Dedifferentiated amniotic fluid mesenchymal stem cell (primary cell): ENCODE results near the gene STMN3.
"Not testable (repeated sequence)": the region's sequence is repeated elsewhere in the genome, so short reads cannot be mapped to it uniquely, and the experiment has no call there.

Source experiments
- DNase-seq: peaks from one replicate; pipeline ENCODE4 v3.0.0-alpha.2; 2016; ENCODE audit errors: extremely low spot score

STMN3 gene

DNA sequence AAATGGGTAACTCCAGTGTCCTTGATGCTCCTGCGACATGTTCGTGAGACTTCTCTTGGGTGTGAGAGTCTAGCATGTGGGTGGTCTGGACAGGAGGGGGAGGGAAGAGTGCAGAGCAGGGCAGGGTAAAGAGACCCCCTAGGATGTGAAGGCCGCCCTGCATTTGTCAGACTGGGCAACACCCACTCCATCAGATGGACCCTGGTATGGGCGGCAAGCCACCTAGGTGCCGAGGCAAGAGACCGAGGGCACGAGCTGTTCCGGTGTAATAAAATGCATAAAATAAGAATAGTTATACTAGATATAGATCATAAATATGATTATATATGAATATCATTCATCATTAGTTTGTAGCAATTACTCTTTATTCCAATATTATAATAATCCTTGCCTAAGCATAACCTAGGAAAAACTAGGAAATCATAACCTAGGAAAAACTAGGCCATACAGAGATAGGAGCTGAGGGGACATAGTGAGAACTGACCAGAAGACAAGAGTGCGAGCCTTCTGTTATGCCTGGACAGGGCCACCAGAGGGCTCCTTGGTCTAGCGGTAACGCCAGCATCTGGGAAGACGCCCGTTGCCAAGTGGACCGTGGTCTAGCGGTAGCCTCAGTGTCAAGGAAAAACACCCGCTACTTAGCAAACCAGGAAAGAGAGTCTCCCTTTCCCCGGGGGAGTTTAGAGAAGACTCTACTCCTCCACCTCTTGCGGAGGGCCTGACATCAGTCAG lies 39.2 kb downstream of the STMN3 start:
- not testable (repeated sequence) for DNase-seq

DNA sequence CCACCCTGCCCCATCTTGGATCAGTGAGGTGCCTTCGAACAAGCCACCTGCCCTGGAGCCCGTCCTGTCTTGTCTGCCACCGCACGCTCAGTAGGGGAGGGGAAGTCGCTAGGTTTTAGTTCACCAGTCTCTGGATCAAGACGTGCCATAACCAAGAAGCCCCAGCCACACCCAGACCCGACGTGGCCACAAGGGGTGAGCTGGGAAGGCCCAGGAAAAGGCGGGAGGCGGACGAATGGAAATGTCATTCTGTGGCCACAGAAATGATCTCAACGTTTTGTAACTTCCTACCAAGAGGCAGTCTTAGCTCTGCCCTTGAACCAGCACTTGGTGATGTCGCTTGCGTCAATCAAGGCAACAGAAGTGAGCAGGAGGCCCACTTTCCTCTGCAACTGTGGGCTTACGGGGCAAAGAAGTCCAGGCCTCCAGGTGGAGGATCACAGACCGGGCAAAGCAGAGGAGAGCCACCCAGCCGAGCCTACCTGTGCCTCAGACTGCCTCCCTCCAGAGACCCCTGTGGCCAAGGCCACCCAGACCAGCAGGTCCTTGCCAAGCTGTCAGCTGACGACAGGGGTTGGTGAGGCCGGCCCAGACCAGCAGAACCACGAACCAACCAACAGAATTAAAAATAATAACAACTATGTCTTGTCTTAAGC lies 40.8 kb downstream of the STMN3 start:
- DNase-seq = no peak

DNA sequence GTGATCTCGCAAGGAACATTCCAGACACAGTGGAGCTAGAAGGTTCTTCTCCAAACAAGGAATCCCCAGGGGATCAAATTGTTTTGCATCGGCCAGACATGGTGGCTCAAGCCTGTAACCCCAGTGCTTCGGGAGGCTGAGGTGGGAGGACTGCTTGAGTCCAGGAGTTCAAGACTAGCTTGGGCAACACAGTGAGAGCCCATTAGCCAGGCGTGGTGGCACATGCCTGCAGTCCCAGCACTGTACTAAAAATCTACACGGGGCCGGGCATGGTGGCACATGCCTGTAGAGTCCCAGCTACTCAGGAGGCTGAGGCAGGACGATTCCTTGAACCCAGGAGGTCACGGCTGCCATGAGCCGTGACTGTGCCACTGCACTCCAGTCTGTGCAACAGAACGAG lies 41.6 kb downstream of the STMN3 start:
- DNase-seq = no peak

DNA sequence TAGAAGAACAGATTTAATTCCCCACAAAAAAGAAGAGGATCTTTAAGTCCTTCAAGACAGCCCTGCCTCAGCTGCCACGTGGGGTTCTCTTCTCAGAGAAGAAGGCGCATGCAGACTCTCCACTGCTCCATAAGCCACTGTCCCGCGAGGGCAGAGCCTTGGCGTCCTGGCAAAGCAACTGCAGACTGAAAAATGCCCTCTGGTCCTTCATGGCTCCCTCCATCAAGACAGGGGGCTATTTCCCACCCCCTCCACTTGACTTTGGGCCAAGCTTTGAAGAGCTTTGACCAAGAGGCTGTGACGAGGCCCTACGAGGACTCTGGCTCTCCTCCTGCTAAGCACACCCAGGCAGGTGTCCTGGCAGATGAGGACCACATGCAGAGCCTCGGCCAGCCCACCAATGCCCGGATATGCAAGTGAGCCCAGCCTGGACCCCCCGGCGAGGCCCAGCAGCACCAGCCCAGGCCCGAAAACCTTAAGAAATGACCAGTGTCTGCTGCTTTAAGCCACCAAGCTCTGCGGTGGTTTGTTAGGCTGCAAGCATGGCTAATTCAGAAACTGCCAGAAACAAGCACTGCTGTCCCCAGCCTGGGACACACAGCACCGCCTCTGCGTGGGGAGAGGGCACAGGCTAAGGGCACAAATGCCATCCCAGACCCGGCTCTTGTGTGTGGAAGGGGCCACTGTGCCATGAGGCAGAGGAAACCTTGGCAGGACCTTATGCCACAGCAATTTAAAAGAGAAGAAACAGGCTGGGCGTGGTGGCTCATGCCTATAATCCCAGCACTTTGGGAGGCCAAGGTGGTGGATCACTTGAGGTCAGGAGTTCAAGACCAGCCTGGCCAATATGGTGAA lies 42.4 kb downstream of the STMN3 start:
- DNase-seq = no peak

DNA sequence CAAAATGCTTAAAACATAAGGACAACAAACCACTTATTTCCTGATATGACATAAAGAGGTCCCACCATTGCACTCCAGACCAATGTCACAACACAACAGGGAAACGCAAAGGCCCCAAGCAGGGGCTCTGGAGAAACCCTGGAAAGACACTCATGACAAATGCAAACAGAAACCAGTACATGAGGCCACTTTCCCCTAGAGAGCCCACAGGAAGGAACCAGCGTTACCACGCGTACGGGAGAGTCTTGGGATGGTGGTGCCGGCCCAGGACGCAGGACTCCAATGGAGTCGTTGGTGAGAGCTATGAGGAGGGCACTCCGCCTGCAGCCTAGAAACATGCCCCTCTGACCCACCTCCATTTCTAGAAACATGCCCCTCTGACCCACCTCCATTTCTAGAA lies 46.5 kb downstream of the STMN3 start:
- DNase-seq = no peak

DNA sequence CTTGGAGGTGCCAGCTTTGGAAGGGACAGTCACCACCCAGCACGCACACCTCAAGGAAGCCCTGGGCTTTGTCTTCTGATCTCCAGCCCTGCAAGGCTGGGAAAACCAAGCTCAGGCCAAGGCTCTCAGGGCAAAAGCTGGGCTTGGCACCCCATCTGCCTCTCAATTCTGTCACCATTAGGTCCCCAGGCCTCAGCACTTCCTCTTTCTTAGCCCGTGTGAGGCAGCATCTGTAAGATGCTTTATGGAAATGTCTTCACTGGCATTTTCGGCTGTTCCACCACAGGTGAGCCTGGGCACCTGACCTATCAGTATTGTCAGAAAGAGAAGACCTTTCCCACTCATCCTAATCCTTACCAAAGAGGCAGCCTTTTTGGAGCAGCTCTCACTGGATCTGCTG lies 50.9 kb downstream of the STMN3 start:
- no peak for DNase-seq

DNA sequence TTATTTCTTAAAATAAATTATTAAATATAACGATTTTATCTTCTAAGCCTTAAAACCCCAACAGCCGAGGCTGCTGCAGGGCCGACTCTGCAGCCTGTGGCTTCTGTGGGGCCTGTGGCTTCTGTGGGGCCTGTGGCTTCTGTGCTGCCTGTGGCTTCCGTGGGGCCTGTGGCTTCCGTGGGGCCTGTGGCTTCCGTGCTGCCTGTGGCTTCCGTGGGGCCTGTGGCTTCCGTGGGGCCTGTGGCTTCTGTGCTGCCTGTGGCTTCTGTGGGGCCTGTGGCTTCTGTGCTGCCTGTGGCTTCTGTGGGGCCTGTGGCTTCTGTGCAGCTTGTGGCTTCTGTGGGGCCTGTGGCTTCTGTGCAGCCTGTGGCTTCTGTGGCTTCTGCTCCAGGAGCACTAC lies 51.5 kb downstream of the STMN3 start:
- not testable (repeated sequence) for DNase-seq

DNA sequence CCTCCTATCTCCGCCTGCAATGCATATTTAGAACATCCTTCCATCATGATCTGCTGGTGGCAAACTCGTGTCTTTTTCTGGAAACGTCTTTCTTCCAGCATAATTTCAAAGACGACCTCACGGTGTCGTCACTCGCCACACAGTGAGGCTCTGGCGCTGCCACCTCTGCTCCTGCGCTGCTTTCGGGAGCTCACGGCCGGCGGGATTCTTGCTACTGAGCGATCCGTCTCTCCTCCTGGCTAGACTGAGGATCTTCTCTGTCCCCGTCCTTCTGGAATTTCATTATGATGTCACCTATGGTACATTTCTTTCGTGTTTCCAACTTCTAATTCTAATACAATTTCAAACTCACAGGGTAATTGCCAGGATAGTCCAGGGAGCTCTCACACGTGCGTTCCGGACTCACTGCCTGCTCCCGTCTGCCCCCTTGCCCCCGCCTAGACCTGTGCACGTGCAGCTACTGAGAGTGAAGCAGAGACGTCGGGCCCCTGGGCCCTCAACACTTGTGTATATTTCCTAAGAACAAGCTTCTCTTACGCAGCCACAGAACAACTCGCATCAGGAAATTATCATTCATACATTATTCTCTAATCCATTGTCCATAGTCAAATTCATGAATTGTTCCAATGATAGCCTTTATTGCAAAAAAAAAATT lies 53.7 kb downstream of the STMN3 start:
- no peak for DNase-seq

DNA sequence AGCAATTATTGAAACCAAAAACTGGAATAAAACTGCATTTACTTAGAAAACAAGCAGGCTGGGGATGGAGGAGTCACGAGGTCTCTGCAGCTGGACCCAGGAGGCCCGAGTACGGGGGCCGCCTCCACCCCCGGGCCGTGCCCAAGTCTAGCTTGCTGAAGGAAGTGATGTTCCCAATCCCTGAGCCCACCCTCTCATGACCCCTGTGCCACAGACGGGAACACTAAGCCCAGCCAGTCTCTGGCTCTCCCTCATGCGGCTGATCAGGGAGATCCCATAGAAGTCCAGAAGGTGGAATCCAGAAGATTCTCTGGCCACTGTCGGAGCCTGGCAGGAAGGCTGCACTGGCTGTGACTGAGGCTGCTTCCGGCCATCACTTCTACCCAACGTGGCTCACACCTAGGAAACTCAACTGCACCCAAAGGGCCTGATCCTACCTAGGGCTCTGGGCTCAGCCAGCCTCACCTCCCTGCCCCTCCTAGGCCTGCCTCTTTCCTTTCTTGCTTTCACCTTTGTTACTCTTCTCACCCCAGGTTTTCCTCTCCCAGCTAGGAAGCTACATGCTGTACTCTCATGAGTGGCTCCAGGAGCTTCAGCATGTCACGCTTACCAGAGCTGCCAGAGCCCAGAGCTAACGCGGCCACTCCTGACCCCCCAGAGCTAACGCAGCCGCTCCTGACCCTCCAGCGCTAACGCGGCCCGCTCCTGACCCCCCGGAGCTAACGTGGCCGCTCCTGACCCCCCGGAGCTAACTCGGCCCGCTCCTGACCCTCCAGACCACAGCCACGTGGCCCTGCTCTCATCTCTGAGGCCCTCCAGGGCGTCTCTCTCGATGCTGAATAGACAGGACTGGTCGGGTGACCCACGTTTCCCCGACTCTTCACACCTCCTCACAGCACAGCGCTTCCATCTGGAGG lies 54.5 kb downstream of the STMN3 start:
- no peak for DNase-seq

DNA sequence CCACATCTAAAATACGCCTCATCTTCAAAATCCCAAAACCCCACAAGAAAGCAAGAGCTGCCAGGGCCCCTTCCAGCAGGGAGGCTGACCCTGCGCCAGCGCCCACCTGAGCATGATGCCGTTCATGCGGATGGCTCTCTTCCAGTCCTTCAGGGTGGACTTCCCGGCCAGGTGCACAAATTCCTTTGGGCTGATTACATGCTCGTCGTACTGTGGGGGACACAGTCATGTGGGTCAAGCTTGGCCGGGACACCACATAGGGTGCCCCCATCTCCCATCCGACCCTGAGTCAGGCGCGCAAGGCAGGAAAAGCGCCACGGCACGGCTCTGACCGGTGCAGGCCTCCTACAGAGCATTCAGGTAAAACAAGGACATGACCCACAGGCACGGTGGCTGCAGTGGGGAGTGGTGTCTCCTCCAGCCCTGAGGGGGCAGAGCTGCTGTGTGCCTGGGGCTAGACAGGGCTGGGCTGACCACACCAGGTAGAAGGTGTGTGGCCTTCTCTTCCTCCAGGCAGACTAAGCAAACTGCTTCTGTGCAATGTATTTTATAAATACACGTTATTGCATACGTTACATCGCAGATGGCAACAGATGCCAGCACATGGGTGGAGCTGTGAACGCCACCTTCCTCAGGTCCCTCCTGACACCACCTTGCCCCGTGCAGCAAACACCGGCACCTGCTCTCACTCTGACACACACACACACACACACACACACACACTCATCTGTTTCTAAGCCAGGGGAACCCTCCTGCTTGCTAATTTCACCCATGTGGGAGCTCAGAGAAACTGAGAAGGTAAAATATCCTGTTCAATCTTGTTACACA lies 55.4 kb downstream of the STMN3 start:
- no peak for DNase-seq

DNA sequence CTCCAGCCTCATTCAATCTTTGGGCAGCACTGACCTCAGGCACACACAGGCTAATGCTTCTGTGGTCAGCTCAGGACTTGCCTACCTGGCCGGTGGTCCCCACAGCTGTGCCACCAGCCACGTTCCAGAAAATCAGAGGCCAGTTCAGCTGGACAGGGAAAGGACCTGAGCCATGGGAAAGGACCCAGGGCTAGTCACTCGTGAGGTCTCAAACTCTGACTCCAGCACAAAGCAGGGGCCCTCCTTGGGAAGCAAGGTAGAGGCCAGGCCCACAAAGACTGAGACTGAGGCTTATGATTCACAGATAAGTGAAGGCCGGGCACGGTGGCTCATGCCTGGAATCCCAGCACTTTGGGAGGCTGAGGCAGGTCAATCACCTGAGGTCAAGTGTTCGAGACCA lies 56.8 kb downstream of the STMN3 start:
- DNase-seq = no peak

DNA sequence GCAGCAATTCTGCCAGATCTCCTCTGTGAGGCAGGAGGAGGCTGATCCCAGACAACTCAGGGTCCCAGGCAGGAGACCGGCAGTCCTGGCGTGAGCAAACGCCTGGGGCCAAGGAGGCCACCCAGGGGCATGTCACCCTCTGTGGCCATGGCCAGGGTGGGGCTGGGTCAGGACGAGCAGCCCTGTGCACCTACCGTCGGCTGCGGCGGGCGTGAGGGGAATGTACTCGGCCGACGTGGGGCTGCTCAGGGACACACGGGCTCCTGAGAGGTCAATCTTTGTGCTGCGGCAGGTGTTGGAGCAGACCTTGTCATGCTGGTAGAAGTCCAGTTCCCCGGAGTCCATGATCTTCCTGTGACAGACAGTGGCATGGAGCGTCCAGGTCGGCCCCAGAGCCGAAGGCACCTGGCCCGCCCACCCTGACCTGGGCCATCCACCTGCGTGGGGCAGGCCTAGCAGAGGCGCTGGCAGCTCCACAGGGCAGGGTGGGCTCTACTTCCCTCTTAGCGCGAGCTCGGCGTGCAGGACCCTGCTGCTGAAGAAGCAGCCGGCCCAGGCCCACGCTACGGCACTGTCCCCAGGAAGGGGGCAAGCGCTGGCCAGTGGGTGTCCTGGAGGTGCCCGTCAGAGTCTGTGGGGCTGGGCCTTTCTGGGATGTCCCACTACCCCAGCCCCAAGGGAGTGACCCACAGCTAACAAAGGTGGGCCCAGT lies 57.7 kb downstream of the STMN3 start:
- DNase-seq = no peak

DNA sequence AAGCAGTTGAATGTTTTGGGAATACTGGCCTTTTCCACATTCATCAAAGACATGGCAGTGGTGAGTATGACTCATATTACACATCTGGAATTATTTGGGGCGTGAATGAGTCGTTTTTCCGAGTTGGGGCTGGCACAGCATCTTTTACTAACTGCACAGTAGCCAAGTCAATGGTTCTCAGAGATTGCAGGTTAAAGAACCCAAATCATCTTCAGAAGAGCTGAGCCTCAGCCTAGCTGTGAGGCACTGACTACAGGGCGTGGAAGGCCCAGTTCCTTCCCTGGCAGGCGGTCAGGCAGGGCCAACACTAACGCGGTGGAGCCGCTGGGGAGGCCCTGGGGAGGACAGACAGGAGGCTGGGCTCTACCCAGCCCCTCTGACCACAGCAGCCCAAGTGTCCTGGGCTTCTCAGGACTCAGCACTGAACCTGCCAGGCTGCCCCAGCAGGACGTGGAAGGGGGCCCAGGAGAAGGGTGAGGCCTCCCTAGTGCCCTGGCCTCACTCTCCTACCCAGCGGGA lies 59.1 kb downstream of the STMN3 start:
- no peak for DNase-seq

DNA sequence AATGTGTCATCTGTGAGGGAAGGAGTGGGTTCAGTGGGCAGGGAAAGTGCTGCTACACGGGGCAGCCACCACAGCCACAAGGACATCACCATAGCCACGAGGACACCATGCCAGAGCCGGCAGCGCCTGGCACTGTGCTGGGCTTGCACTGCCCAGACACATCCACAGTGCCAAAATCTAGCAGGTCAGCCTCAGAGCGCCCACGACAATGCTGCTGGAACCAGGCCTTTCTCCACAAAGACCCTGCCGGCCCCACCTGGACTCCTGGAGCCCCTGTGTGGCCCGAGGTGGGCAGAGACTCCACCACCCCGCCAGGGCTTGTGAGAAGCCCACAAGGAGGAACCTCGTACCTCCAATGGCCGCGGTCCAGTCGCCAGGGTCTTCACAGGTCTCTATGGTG lies 60.6 kb downstream of the STMN3 start:
- DNase-seq = no peak

DNA sequence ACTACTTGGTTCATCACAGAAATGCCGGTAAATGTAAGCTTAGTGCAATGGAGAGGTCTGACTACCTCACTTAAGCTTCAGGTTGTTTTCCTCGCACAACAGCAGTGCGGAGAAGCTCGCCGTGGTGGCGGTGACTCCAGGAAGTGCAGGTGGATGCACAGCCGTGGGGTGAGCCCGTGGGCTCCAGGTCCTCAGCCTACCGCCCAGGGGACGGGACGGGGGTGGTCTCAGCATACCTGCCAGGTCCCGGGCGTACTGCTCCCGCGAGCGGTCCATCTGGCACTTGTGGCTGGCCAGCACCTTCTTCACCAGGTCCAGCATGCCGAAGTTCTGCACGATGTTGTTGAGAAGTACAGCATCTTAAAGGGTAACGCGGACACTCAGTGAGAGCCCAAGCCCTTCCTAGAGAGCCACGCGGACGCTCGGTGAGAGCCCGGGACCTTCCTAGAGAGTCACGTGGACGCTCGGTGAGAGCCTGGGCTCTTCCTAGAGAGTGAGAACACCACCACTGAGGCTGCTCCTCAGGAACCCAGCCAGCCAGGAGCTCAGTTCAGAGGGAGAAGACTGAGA lies 61.4 kb downstream of the STMN3 start:
- DNase-seq = no peak

DNA sequence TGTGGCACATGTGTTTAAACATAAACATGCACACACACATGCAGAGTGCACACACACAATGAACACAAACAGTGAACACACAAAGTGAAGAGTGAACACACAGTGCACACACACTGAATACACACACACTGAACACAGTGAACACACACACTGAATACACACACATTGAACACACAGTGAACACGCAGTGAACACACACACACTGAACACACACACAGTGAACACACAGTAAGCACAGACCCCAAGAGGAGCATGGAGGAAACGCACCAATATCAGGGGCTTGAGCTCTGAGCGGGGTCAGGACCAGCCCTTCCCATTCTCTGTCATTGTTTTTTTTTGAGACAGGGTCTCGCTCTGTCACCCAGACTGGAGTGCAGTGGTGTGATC lies 62.1 kb downstream of the STMN3 start:
- DNase-seq = no peak

DNA sequence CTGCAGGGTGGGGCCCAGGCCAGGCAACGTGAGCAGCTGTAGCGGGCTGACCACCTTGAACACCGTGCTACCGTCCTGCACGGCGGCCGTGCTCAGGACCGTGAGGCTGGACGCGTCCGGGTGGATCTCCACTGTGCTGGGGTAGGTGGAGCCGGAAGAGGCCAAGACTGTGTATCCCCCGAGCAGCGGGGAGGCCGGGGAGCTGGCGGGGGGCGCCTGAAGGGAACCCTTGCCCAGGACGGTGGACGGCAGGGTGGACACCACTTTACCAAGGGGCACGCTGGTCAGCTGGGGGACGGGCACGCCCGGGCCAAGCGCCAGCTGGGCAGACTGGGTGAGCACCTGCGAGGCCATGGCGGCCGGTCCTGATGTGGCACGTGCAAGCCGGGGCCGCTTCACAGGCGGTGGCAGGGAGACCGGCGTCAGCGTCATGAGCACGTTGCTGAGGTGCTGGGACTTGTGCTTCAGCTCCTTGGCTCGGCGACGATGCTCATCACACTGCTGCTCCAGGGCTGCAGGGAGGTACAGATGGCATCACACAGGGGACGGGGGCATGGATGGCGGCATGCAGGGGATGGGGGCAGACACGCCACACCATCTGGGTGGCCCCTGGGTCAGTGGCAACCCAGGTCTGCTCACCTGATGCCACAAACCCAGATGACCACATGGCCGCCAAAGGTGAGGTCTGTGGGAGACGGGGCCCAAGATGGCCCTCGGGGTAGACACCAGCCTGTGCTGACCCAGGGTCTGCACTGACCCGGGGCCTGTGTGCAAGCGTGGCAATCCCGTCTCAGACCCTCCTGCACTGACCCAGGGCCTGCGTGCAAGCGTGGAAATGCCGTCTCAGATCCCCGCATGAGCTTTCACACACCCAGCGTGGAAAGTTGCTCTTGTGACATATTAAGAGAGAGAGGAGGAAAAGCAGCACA lies 62.7 kb downstream of the STMN3 start:
- no peak for DNase-seq
